HFFc6 (cell line): ENCODE measurements around the gene OSER1. TPM values are rescaled to one million over a fixed set of nuclear protein-coding genes. Genes with fewer than 3 reads are reported as not detected.
"Not testable (repeated sequence)": the region's sequence is repeated elsewhere in the genome, so short reads cannot be mapped to it uniquely, and the experiment has no call there.

ENCODE experiments used
- DNase-seq: peaks from one replicate; pipeline ENCODE4 v3.0.0-alpha.2; 2018
- H3K27ac Mint-ChIP-seq: 2 replicates; pipeline ENCODE4 v1.8.0; 2020; ENCODE audit warnings: mild to moderate bottlenecking, mixed read lengths
- H3K27me3 Mint-ChIP-seq: 2 replicates; pipeline ENCODE4 v1.8.0; 2021; ENCODE audit warnings: mild to moderate bottlenecking, moderate library complexity, mixed read lengths; ENCODE audit not compliant: insufficient read depth
- H3K36me3 Mint-ChIP-seq: 2 replicates; pipeline ENCODE4 v1.8.0; 2021; ENCODE audit warnings: low read depth, mixed read lengths
- H3K4me1 Mint-ChIP-seq: 2 replicates; pipeline ENCODE4 v1.8.0; 2020; ENCODE audit warnings: low read depth, mixed read lengths
- H3K4me3 Mint-ChIP-seq: 2 replicates; pipeline ENCODE4 v1.8.0; 2020; ENCODE audit warnings: mild to moderate bottlenecking, moderate library complexity, mixed read lengths
- H3K9me3 Mint-ChIP-seq: 2 replicates; pipeline ENCODE4 v1.8.0; 2020; ENCODE audit warnings: mild to moderate bottlenecking, mixed read lengths
- CTCF ChIP-seq: fragments of 200-600 bp; sonication (generic); IDR thresholded peaks from 2 replicates; pipeline ENCODE4 v1.5.0; 2021; ENCODE audit warnings: antibody characterized with exemption, mild to moderate bottlenecking
- total RNA-seq, 6 experiments: library from RNA; stranded (reverse); fragmentation: NEBNext Ultra II Directional; extraction: Animal tissue kit (Norgen Biotek cat#: 25700); gene quantifications; 2 replicates in 1 of 6; 3 replicates in 5 of 6; pipeline ENCODE4 v1.2.3, GENCODE V29; 2021

Gene OSER1
- total RNA-seq, 6 experiments from 2014 or later: 33.1 to 38.8 (median 36.2) TPM

DNA sequence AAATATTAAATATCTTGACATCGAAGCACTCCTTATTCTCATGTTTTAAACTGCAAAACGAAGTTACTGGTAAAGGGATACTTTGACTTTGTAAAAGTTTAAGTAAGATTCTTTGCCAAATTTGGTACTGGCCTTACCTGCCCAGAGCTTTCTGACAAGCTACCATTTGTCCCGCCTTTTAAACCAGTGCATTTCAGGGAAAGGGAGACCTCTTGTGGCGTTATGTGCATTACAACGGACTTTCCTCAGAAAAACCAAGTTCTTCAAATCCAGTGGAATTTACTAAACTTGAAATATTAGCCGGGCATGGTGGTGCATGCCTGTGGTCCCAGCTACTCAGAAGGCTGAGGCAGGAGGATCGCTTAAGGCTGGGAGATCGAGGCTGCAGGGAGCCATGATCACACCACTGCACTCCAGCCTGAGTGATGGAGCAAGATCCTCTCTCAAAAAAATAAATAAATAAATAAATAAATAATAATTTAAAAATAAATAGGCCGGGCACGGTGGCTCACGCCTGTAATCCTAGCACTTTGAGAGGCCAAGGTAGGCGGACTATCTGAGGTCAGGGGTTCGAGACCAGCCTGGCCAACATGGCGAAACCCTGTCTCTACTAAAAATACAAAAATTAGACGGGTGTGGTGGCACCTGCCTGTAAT is 20.2 kb downstream of the OSER1 start:
- H3K36me3 Mint-ChIP-seq, H3K27me3 Mint-ChIP-seq, H3K27ac Mint-ChIP-seq, H3K4me3 Mint-ChIP-seq, H3K9me3 Mint-ChIP-seq: not testable (repeated sequence)
- peak; percentile 68 for DNase-seq
- TF ChIP-seq CTCF: peak; percentile 90
- H3K4me1 Mint-ChIP-seq: peaks cover 47% of the 10 kb centered on the region

- no peak for DNase-seq
- Mint-ChIP-seq H3K27ac (peak overlapping the region; percentile 89), H3K4me3 (no peak overlapping the region), H3K27me3 (no peaks in the 10 kb centered on the region; the same call in 1 of the 2 replicates), H3K36me3 (0 out of 2 replicates have a peak, but pooled peaks cover 5% of the 10 kb centered on the region), H3K4me1 (peaks cover 61% of the 10 kb centered on the region), H3K9me3 (no peaks in the 10 kb centered on the region)
- TF ChIP-seq CTCF: no peak
Observed at GRCh38 chr20:44188752-44189151, 21.8 kb downstream of the OSER1 start.

DNA sequence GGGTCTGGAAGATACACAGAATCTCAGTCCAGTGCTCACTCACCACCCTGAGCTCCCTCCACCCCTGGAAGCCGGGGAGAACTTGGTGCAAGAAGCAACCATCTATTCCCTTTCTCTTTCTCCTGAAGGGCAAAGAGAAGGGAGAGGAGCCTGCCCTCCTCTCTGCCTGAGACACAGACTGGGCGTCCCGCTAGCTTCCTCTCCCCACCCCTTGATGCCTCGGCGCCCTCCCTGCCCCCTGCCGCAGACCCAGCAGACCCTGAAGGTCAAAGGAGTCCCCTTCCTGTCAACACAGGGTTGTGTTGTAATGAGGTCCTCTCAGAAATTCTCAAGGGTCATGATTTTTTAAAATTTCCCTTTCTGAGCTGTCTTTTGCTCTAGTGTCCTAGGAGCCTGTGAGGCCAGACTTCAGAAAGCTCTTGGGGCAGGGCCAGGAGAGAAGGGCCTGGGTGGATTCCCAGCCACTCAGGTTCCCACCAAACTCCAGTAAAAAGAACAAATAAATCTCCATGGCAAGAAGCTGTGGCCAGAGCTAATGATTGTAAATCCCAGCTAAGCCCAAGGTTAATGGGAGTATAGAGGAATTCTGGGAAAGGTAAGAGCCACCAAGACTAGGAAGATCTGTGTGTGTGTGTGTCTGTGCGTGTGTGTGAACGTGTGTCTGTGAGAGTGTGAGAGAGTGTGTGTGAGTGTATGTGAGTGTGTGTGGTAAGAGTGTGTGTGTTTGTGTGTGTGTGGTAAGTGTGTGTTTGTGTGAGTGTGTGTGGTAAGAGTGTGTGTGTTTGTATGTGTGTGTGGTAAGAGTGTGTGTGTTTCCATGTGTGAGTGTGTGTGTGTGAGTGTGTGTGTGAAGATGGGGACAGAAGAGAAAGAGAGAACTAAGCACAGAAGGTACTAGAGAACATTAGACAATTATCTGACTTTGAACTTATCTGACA is 22.5 kb downstream of the OSER1 start:
- peak; percentile 44 for DNase-seq
- peak overlapping the region; percentile 89 for H3K27ac Mint-ChIP-seq
- no peaks in the 10 kb centered on the region; the same call in 1 of the 2 replicates for H3K27me3 Mint-ChIP-seq
- H3K36me3 Mint-ChIP-seq: 0 out of 2 replicates have a peak, but pooled peaks cover 5% of the 10 kb centered on the region
- no peak for TF ChIP-seq CTCF
- peak overlapping the region; percentile 89 for H3K4me3 Mint-ChIP-seq
- H3K9me3 Mint-ChIP-seq: no peaks in the 10 kb centered on the region
- H3K4me1 Mint-ChIP-seq: peaks cover 68% of the 10 kb centered on the region

- no peak for TF ChIP-seq CTCF
- Mint-ChIP-seq H3K27me3 (no peaks in the 10 kb centered on the region; the same call in 1 of the 2 replicates), H3K36me3 (0 out of 2 replicates have a peak, but pooled peaks cover 5% of the 10 kb centered on the region), H3K27ac (peak within 1 kb of the TSS; percentile 89), H3K9me3 (no peaks in the 10 kb centered on the region), H3K4me1 (peaks cover 76% of the 10 kb centered on the region), H3K4me3 (peak within 1 kb of the TSS; percentile 89)
- DNase-seq: peak; percentile 87
Observed at GRCh38 chr20:44187054-44187771, 23.4 kb downstream of the OSER1 start, which contains the start of gene JPH2. Gene JPH2, minus strand, starts transcription at chr20:44187188. Its CDS starts 483 bp downstream, at chr20:44186705.

DNA sequence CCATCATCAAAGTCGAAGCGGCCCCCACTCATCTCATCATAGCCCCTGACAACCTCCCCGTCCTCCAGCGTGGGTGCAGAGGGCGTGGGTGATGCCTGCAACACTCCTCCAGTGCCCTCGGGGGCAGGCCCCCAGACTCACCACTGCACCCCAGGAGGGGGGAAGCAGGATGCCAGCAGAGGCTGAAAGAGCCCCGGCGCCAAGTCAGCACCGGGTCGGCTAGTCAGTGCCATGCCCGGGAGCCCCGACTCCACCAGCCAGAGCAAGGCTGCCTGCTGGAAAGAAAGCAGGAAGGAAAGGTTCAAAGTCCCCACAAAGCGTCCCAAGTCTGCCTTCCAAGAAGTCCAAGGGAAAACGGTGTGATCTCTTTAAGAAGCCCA is 23.9 kb downstream of the OSER1 start:
- Mint-ChIP-seq H3K4me3 (peak overlapping the region; percentile 89), H3K9me3 (no peaks in the 10 kb centered on the region), H3K27me3 (no peaks in the 10 kb centered on the region), H3K27ac (peak overlapping the region; percentile 89), H3K4me1 (peaks cover 78% of the 10 kb centered on the region), H3K36me3 (0 out of 2 replicates have a peak, but pooled peaks cover 5% of the 10 kb centered on the region)
- TF ChIP-seq CTCF: no peak
- no peak for DNase-seq
